ENCODE data around the gene ZNF708.
A peak's percentile ranks its signal among the peaks of the same experiment; 100 is the strongest.

Gene ZNF708

DNA sequence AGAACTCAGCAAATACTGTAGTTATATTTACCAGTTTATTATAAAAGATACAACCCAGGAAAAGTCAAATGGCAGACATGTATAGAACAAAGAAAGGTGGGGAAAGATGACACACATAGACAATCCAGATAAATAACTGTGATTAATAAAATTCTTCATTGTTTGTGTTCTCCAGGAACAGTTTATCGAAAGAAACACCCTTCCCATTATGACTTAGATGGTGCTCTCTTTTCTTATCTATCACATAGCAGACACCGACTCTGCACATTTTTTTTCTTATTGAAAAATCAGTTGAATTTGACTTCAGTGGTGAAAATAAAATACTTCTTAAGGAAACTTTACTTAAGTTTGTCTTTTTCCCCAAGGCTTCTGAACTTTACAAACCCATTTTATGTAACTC, 6.2 kb downstream of the ZNF708 start:
- no peak overlapping the region for H2BK5ac ChIP-seq (ENCODE audit: low read depth, low read length, poor library complexity)
- H3K9me3 ChIP-seq (ENCODE audit: insufficient read depth, low read depth, low read length), result no peaks in the 10 kb centered on the region
- H4K8ac ChIP-seq (ENCODE audit: low read depth, low read length), result no peak overlapping the region
- no peak for DNase-seq
- no peak overlapping the region for H3K4me3 ChIP-seq (ENCODE audit: low read depth, low read length)
- no peak overlapping the region for H3K18ac ChIP-seq (ENCODE audit: low read length)
- H3K79me1 ChIP-seq (ENCODE audit: low read length), result no peaks in the 10 kb centered on the region
- peaks cover 5 to 7% of the 10 kb centered on the region in 2 experiments for H3K36me3 ChIP-seq (ENCODE audit: control insufficient read depth in 1 of 2, insufficient read depth in 2 of 2, low read length in 2 of 2)
- no peak overlapping the region for H2AFZ ChIP-seq (ENCODE audit: insufficient read depth, low read length, poor library complexity)
- H3K14ac ChIP-seq (ENCODE audit: low read length), result no peak overlapping the region
- H3K9ac ChIP-seq (ENCODE audit: low read length), result no peak overlapping the region
- H3K27me3 ChIP-seq (ENCODE audit: insufficient read depth, low read length), result no peaks in the 10 kb centered on the region
- H4K91ac ChIP-seq (ENCODE audit: low read depth, low read length), result no peak overlapping the region
- no peak overlapping the region for H3K27ac ChIP-seq (ENCODE audit: low read depth, low read length)
- H3K4me2 ChIP-seq (ENCODE audit: low read length), result no peak overlapping the region
- H3K4ac ChIP-seq (ENCODE audit: low read depth, low read length), result no peak overlapping the region
- no peak overlapping the region for H4K12ac ChIP-seq (ENCODE audit: low read depth, low read length)
- WGBS (ENCODE audit: extremely low coverage, insufficient coverage, insufficient read length), result no CpG with 5 or more reads among the region's 2 CpGs
- no peak overlapping the region for H3K23ac ChIP-seq (ENCODE audit: low read length)
- H2BK120ac ChIP-seq (ENCODE audit: insufficient read depth, low read length, poor library complexity), result no peak overlapping the region
- no peak overlapping the region for H2BK12ac ChIP-seq (ENCODE audit: low read length)
- H3K79me2 ChIP-seq (ENCODE audit: control insufficient read depth, insufficient read depth, low read length, poor library complexity), result peaks cover 8% of the 10 kb centered on the region
- H3K4me1 ChIP-seq (ENCODE audit: control insufficient read depth in 1 of 2, insufficient read depth in 2 of 2, low read length in 2 of 2), result peaks cover 9 to 10% of the 10 kb centered on the region in 2 experiments
- H2AK5ac ChIP-seq (ENCODE audit: low read length), result no peak overlapping the region

DNA sequence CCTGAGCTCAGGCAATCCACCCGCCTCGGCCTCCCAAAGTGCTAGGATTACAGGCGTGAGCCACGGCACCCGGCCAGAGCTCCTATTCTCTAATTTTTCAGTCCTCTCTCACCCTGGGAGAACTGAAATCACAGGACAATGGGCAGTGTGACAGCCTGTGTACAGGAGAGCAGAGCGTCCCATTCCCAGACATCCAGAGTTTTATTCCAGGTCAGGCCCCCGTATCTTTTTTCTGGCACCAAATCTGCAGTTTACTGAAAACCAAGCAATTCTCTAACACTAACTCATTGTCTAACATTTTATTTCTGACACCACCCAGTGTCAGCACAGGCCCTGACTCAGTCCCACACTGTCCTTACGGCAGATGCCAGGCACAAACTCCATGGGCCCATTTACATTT, 6.7 kb downstream of the ZNF708 start:
- Histone ChIP-seq H3K23ac (ENCODE audit: low read length) (no peak overlapping the region), H3K9me3 (ENCODE audit: insufficient read depth, low read depth, low read length) (no peaks in the 10 kb centered on the region), H2BK12ac (ENCODE audit: low read length) (peak overlapping the region; percentile 49), H3K4ac (ENCODE audit: low read depth, low read length) (peak overlapping the region; percentile 40), H3K18ac (ENCODE audit: low read length) (no peak overlapping the region), H3K36me3 (ENCODE audit: control insufficient read depth in 1 of 2, insufficient read depth in 2 of 2, low read length in 2 of 2) (peaks cover 5% of the 10 kb centered on the region in 2 experiments), H3K9ac (ENCODE audit: low read length) (no peak overlapping the region), H2BK120ac (ENCODE audit: insufficient read depth, low read length, poor library complexity) (no peak overlapping the region), H3K14ac (ENCODE audit: low read length) (peak overlapping the region; percentile 77), H3K27ac (ENCODE audit: low read depth, low read length) (peak overlapping the region; percentile 49), H3K79me2 (ENCODE audit: control insufficient read depth, insufficient read depth, low read length, poor library complexity) (peaks cover 11% of the 10 kb centered on the region), H4K8ac (ENCODE audit: low read depth, low read length) (no peak overlapping the region), H3K27me3 (ENCODE audit: insufficient read depth, low read length) (no peaks in the 10 kb centered on the region), H4K12ac (ENCODE audit: low read depth, low read length) (no peak overlapping the region), H3K79me1 (ENCODE audit: low read length) (no peaks in the 10 kb centered on the region), H2AFZ (ENCODE audit: insufficient read depth, low read length, poor library complexity) (no peak overlapping the region), H2BK5ac (ENCODE audit: low read depth, low read length, poor library complexity) (no peak overlapping the region), H4K91ac (ENCODE audit: low read depth, low read length) (no peak overlapping the region), H3K4me3 (ENCODE audit: low read depth, low read length) (no peak overlapping the region), H3K4me2 (ENCODE audit: low read length) (no peak overlapping the region), H3K4me1 (ENCODE audit: control insufficient read depth in 1 of 2, insufficient read depth in 2 of 2, low read length in 2 of 2) (peaks cover 7 to 10% of the 10 kb centered on the region in 2 experiments), H2AK5ac (ENCODE audit: low read length) (no peak overlapping the region)
- no CpG with 5 or more reads among the region's 8 CpGs for WGBS (ENCODE audit: extremely low coverage, insufficient coverage, insufficient read length)
- no peak for DNase-seq

DNA sequence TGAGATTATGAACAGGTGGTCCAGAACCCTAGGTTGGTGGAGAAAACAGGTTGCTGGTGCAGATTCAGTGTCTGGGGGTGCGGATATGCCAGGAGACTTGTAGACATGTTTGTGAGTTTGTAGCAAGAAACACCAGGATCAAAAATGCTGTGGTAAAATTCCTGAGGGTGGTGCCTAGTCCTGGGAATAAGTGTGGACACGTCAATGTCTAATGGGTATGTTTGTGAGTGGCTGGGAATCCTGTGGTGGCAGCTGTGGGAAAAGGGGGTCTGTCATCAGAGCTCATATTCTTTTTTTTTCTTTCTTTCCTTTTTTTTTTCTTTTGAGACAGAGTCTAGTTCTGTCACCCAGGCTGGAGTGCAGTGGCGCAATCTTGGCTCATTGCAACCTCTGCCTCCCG, 7.2 kb downstream of the ZNF708 start:
- no peak overlapping the region for H4K91ac ChIP-seq (ENCODE audit: low read depth, low read length)
- no peaks in the 10 kb centered on the region for H3K79me1 ChIP-seq (ENCODE audit: low read length)
- H3K9ac ChIP-seq (ENCODE audit: low read length), result no peak overlapping the region
- H3K4me3 ChIP-seq (ENCODE audit: low read depth, low read length), result no peak overlapping the region
- no CpG with 5 or more reads among the region's 4 CpGs for WGBS (ENCODE audit: extremely low coverage, insufficient coverage, insufficient read length)
- no peak overlapping the region for H2AK5ac ChIP-seq (ENCODE audit: low read length)
- H3K14ac ChIP-seq (ENCODE audit: low read length), result no peak overlapping the region
- H3K4ac ChIP-seq (ENCODE audit: low read depth, low read length), result peak overlapping the region; percentile 27
- no peak overlapping the region for H2BK12ac ChIP-seq (ENCODE audit: low read length)
- no peak overlapping the region for H2BK5ac ChIP-seq (ENCODE audit: low read depth, low read length, poor library complexity)
- H3K9me3 ChIP-seq (ENCODE audit: insufficient read depth, low read depth, low read length), result no peaks in the 10 kb centered on the region
- no peak overlapping the region for H4K12ac ChIP-seq (ENCODE audit: low read depth, low read length)
- no peak overlapping the region for H2BK120ac ChIP-seq (ENCODE audit: insufficient read depth, low read length, poor library complexity)
- no peak overlapping the region for H3K4me2 ChIP-seq (ENCODE audit: low read length)
- DNase-seq, result no peak
- H3K36me3 ChIP-seq (ENCODE audit: control insufficient read depth in 1 of 2, insufficient read depth in 2 of 2, low read length in 2 of 2), result peaks cover 5 to 7% of the 10 kb centered on the region in 2 experiments
- peaks cover 11% of the 10 kb centered on the region for H3K79me2 ChIP-seq (ENCODE audit: control insufficient read depth, insufficient read depth, low read length, poor library complexity)
- peaks cover 7 to 10% of the 10 kb centered on the region in 2 experiments for H3K4me1 ChIP-seq (ENCODE audit: control insufficient read depth in 1 of 2, insufficient read depth in 2 of 2, low read length in 2 of 2)
- H3K27me3 ChIP-seq (ENCODE audit: insufficient read depth, low read length), result no peaks in the 10 kb centered on the region
- no peak overlapping the region for H2AFZ ChIP-seq (ENCODE audit: insufficient read depth, low read length, poor library complexity)
- H3K27ac ChIP-seq (ENCODE audit: low read depth, low read length), result peak overlapping the region; percentile 49
- no peak overlapping the region for H3K23ac ChIP-seq (ENCODE audit: low read length)
- H4K8ac ChIP-seq (ENCODE audit: low read depth, low read length), result no peak overlapping the region
- no peak overlapping the region for H3K18ac ChIP-seq (ENCODE audit: low read length)

DNA sequence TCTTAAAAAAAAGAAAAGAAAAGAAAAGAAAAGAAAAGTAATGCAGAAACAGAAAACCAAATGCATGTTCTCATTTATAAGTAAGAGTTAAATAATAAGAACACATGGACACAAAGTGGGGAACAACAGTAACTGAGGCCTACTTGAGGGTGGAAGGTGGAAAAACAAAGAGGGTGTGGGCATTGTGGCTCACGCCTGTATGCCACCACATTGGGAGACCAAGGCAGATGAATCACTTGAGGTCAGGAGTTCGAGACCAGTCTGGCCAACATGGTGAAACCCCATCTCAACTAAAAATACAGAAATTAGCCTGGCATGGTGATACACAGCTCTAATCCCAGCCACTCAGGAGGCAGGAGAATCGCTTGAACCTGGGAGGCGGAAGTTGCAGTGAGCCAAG, 8.1 kb downstream of the ZNF708 start:
- Histone ChIP-seq H3K14ac (ENCODE audit: low read length) (no peak overlapping the region), H2BK5ac (ENCODE audit: low read depth, low read length, poor library complexity) (no peak overlapping the region), H4K8ac (ENCODE audit: low read depth, low read length) (no peak overlapping the region), H3K36me3 (ENCODE audit: control insufficient read depth in 1 of 2, insufficient read depth in 2 of 2, low read length in 2 of 2) (peaks cover 0 to 6% of the 10 kb centered on the region in 2 experiments), H2AFZ (ENCODE audit: insufficient read depth, low read length, poor library complexity) (no peak overlapping the region), H4K12ac (ENCODE audit: low read depth, low read length) (no peak overlapping the region), H3K4ac (ENCODE audit: low read depth, low read length) (peak overlapping the region; percentile 90), H2BK12ac (ENCODE audit: low read length) (no peak overlapping the region), H4K91ac (ENCODE audit: low read depth, low read length) (no peak overlapping the region), H3K18ac (ENCODE audit: low read length) (no peak overlapping the region), H2BK120ac (ENCODE audit: insufficient read depth, low read length, poor library complexity) (no peak overlapping the region), H3K9ac (ENCODE audit: low read length) (no peak overlapping the region), H3K4me3 (ENCODE audit: low read depth, low read length) (no peak overlapping the region), H3K27ac (ENCODE audit: low read depth, low read length) (no peak overlapping the region), H3K23ac (ENCODE audit: low read length) (no peak overlapping the region), H3K9me3 (ENCODE audit: insufficient read depth, low read depth, low read length) (no peaks in the 10 kb centered on the region), H3K4me2 (ENCODE audit: low read length) (no peak overlapping the region), H2AK5ac (ENCODE audit: low read length) (no peak overlapping the region), H3K27me3 (ENCODE audit: insufficient read depth, low read length) (no peaks in the 10 kb centered on the region), H3K79me1 (ENCODE audit: low read length) (no peaks in the 10 kb centered on the region), H3K79me2 (ENCODE audit: control insufficient read depth, insufficient read depth, low read length, poor library complexity) (peaks cover 8% of the 10 kb centered on the region), H3K4me1 (ENCODE audit: control insufficient read depth in 1 of 2, insufficient read depth in 2 of 2, low read length in 2 of 2) (peaks cover 7 to 10% of the 10 kb centered on the region in 2 experiments)
- no peak for DNase-seq
- WGBS (ENCODE audit: extremely low coverage, insufficient coverage, insufficient read length), result no CpG with 5 or more reads among the region's 4 CpGs

All from trophoblast cell (in vitro differentiated cells and primary cell).